22Rv1 (cell line): ENCODE data around the gene RALBP1.
"Not testable (repeated sequence)": the region's sequence is repeated elsewhere in the genome, so short reads cannot be mapped to it uniquely, and the experiment has no call there.

Source experiments
- H3K27ac ChIP-seq: fragments of 450-650 bp; 2 replicates; pipeline ENCODE4 v1.5.1; 2017
- ZFX ChIP-seq: fragments of 450-650 bp; IDR thresholded peaks from 2 replicates; pipeline ENCODE4 v1.6.1; 2017; ENCODE audit warnings: antibody characterized with exemption, borderline replicate concordance
- TF ChIP-seq, protein P1 (sequence below): fragments of 450-650 bp; IDR thresholded peaks from 2 replicates; pipeline ENCODE4 v1.5.1; 2017; ENCODE audit warnings: mild to moderate bottlenecking

The RALBP1 gene

GRCh38 chr18:9444549-9444948 lies 30.8 kb upstream of the RALBP1 start:
- no peak for TF ChIP-seq ZFX
- TF ChIP-seq, protein P1, sequence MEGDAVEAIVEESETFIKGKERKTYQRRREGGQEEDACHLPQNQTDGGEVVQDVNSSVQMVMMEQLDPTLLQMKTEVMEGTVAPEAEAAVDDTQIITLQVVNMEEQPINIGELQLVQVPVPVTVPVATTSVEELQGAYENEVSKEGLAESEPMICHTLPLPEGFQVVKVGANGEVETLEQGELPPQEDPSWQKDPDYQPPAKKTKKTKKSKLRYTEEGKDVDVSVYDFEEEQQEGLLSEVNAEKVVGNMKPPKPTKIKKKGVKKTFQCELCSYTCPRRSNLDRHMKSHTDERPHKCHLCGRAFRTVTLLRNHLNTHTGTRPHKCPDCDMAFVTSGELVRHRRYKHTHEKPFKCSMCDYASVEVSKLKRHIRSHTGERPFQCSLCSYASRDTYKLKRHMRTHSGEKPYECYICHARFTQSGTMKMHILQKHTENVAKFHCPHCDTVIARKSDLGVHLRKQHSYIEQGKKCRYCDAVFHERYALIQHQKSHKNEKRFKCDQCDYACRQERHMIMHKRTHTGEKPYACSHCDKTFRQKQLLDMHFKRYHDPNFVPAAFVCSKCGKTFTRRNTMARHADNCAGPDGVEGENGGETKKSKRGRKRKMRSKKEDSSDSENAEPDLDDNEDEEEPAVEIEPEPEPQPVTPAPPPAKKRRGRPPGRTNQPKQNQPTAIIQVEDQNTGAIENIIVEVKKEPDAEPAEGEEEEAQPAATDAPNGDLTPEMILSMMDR = no peak

DNA sequence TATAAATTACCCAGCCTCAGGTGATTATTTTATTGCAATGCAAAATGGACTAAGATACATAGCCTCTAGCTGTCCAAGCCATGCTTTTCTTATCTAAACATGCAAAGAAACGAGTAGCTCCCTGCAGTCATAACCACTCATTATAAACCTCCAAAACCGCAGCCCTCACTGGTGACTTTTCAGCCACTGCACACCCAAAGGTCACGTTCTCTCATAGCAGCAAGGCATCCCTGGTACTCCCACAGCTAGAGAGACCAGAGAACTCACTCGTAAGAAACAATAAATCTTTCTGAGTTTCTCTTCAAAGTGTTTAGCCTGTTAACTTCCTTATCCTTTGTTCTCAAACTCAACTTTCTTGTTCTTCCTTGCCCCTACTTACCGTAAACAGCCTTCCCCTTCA lies 28.5 kb upstream of the RALBP1 start:
- TF ChIP-seq, protein P1 = no peak
- TF ChIP-seq ZFX = no peak
- no peak overlapping the region for H3K27ac ChIP-seq

More at GRCh38 chr18:9444549-9444948, 30.8 kb upstream of the RALBP1 start:
- no peak overlapping the region for H3K27ac ChIP-seq

GRCh38 chr18:9447334-9447733 lies 28.0 kb upstream of the RALBP1 start:
- TF ChIP-seq, protein P1 = no peak
- no peak for TF ChIP-seq ZFX
- H3K27ac ChIP-seq = no peak overlapping the region

DNA sequence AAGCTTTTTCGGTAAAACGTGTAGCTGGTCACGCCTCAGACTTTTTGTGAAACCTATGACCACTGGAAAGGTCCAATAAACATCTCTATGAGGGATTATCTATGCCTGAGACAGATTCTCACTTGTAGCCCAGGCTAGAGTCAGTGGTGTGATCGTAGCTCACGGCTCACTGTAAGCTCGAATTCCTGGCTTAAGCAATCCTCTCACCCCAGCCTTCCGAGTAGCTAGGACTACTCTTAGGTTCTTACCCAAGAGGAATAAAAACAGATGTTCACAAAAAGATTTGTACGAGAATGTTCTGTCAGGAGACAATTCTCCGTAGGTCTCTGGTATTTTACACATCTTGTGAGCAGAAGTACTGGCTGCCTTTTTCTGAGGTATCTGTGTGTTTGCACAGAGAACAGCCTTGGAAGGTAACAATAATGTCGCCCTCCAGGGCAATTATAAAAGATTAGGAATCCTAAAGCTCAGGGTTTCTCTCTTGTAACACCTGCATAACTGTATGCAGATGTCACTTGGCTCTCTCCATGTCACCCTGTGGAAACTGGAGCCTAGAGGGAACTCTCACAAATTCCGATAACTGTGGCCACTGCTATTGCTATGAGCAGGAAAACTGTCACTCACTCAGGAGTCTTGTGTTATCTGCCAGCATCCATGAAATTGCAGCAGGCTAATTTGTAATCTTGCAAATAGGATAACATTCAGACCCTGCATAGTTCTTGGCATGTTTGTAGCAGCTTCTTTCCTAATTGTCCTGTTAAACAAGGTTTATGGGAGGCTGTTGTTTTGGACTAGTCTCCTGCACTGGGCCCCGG lies 25.5 kb upstream of the RALBP1 start:
- no peak overlapping the region for H3K27ac ChIP-seq
- no peak for TF ChIP-seq ZFX
- TF ChIP-seq, protein P1 = no peak

DNA sequence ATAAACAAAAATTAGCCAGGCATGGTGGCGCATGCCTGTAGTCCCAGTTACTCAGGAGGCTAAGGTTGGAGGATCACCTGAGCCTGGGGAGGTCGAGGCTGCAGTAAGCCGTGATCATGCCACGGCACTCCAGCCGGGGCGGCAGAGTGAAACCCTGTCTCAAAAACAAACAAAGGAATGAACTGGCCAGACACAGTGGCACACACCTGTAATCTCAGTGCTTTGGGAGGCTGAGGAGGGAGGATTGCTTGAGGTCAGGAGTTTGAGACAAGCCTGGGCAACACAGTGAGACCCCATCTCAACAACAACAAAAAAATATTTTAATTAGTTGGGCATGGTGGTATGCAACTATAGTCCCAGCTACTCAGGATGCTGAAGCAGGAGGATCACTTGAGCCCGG lies 24.4 kb upstream of the RALBP1 start:
- not testable (repeated sequence) for H3K27ac ChIP-seq

DNA sequence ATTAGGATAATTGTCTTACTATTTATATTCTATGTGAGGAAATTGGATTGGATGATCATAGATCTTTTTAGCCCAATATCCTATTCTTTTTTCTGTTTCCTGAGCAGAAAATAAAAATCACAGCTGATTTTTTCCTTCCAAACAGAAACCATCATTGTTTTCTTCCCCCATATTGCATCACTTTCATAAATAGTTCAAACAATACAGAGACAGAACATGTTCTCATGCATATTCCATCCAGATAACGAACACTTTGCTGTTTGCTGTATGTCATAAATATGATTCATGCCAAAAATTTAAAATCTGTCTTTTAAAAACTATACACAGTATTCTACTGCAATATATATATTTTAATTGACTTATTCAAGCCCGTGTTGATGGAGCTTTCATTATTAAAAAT lies 22.0 kb upstream of the RALBP1 start:
- no peak overlapping the region for H3K27ac ChIP-seq
- TF ChIP-seq ZFX = no peak
- TF ChIP-seq, protein P1 = no peak

DNA sequence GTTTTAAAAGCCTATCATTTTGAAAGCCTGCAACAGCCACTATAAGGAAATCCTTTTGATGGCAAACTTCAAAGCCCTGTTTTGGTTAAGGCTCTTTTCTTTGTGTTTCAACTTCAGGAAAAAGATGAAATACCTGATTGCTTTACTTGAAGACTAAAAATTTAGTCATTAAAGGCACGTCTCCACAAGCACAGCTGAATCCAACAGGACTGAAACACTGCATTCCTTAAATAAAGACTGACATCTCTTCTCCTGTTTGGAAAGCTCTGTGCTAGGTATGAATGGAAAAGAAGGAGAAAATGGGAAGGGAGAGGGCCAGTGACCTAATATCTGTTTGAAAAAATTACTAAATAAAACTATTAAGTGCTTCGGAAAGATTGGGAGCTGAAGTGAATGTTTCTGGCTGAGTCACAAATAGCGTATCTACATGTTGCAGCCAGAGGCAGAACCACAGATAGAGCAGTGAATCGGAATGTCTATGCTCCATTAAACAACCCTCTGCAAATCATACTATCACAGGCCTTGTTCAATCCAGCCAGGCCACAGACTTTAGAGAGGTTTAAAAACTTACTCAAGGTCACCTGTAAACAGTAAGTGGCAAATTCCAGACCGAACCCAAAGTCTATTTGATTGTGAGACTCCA lies 21.1 kb upstream of the RALBP1 start:
- H3K27ac ChIP-seq = no peak overlapping the region
- TF ChIP-seq ZFX = no peak
- TF ChIP-seq, protein P1 = no peak
